ENCODE measurements around the gene POLD4. TPM values are rescaled to one million over a fixed set of nuclear protein-coding genes. Genes with fewer than 3 reads are reported as not detected.
A peak's percentile ranks its signal among the peaks of the same experiment; 100 is the strongest.

The POLD4 gene
- polyA plus RNA-seq, 1 donor, result 112 TPM

DNA sequence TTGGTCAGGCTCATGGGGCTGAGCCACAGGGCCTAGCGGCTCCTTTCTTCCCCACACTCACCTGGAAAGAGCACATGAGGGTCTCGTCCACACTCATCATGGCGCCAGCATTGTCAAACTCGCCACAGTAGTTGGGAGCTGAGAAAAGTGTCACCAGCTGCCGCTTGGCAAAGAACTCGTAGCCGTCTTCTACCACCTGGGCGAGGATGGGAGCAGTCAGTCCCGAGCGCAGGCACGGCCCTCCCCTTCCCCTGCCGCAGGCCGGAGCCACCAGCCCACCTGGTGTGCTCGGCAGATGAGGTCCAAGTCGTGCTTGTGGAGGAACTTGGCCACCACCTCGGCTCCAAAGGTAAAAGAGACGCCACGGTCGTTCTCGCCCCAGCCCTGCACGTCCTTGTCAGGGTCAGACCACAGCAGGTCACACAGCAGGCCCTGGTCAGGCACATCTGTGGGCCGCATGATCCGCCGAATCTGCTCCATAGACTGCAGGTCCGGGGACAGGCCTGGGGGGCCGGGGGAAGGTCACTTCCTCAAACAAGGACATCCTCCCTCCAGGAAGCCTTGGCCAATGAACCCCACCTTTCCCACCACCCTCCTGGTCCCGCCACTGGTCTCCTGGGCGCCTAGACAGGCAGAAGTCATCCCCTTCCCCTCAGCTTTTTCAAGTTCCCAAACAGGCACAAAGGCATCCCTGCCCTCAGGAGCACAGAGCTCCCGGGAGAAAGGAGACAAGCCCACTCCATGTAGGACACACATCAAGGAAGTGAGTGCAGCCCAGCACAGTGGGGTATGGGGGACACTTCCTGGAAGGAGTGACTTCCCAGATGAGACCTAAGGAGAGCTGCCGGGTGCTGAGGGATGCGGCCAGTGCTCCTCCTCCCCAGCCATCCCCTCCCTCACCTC is 45.6 kb upstream of the POLD4 start:
- WGBS (ENCODE audit: insufficient coverage, low lambda C conversion rate), result no CpG with 5 or more reads among the region's 31 CpGs
- Histone ChIP-seq H3K4me1 (ENCODE audit: control insufficient read depth, insufficient read depth, low read length) (peaks cover 24% of the 10 kb centered on the region), H3K36me3 (ENCODE audit: control insufficient read depth, insufficient read depth, low read length) (peaks cover 51% of the 10 kb centered on the region), H3K27ac (ENCODE audit: low read length) (no peak overlapping the region), H3K27me3 (ENCODE audit: control insufficient read depth, insufficient read depth, low read length) (no peaks in the 10 kb centered on the region), H3K4me3 (ENCODE audit: low read length) (no peak overlapping the region), H3K9me3 (ENCODE audit: control insufficient read depth, low read depth, low read length) (no peaks in the 10 kb centered on the region)
- DNase-seq, result no peak

DNA sequence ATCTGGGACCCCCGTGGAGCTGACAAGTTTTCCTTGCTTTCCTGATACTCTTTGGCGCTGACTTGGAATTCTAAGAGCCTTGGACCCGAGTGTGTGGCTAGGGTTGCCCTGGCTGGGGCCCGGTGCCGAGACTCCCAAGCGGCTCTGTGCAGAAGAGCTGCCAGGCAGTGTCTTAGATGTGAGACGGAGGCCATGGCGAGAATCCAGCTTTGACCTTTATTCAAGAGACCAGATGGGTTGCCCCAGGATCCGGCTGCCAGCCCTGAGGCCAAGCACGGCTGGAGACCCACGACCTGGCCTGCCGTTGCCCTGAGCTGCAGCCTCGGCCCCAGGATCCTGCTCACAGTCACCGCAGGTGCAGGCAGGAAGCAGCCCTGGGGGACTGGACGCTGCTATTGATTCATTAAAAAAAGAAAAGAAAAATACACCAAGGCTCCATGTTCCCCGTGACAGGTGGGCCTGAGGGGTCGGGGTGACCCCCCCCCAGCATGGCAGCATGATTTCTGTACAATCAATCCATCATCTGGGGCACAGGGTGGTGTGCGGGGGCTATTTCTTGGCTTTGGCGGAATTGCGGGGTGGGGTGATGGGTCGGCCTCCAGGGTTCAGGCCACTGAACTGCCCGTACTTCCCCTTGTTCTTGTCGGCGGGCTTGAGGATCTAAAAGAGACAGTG is 44.8 kb upstream of the POLD4 start:
- Histone ChIP-seq H3K4me3 (ENCODE audit: low read length) (no peak overlapping the region), H3K27me3 (ENCODE audit: control insufficient read depth, insufficient read depth, low read length) (no peaks in the 10 kb centered on the region), H3K36me3 (ENCODE audit: control insufficient read depth, insufficient read depth, low read length) (peaks cover 55% of the 10 kb centered on the region), H3K27ac (ENCODE audit: low read length) (no peak overlapping the region), H3K4me1 (ENCODE audit: control insufficient read depth, insufficient read depth, low read length) (peaks cover 20% of the 10 kb centered on the region), H3K9me3 (ENCODE audit: control insufficient read depth, low read depth, low read length) (no peaks in the 10 kb centered on the region)
- no CpG with 5 or more reads among the region's 24 CpGs for WGBS (ENCODE audit: insufficient coverage, low lambda C conversion rate)
- DNase-seq, result no peak

DNA sequence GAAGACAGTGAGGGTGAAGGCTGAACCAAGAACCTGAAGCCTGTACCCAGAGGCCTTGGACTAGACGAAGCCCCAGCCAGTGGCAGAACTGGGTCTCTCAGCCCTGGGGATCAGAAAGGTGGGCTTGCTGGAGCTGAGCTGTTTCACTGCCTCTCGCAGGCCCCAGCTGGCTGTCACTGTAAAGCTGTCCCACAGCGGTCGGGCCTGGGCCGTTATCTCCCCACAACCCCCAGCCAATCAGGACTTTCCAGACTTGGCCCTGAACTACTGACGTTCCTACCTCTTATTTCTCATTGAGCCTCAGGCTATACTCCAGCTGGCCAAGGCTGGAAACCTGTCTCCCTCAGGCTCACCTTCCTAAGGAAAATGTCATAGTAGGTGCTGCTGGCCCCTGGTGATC is 44.2 kb upstream of the POLD4 start:
- H3K36me3 ChIP-seq (ENCODE audit: control insufficient read depth, insufficient read depth, low read length), result peaks cover 55% of the 10 kb centered on the region
- peaks cover 19% of the 10 kb centered on the region for H3K4me1 ChIP-seq (ENCODE audit: control insufficient read depth, insufficient read depth, low read length)
- WGBS (ENCODE audit: insufficient coverage, low lambda C conversion rate), result no CpG with 5 or more reads among the region's 6 CpGs
- no peak overlapping the region for H3K27ac ChIP-seq (ENCODE audit: low read length)
- no peak overlapping the region for H3K4me3 ChIP-seq (ENCODE audit: low read length)
- no peaks in the 10 kb centered on the region for H3K27me3 ChIP-seq (ENCODE audit: control insufficient read depth, insufficient read depth, low read length)
- no peak for DNase-seq
- H3K9me3 ChIP-seq (ENCODE audit: control insufficient read depth, low read depth, low read length), result no peaks in the 10 kb centered on the region

DNA sequence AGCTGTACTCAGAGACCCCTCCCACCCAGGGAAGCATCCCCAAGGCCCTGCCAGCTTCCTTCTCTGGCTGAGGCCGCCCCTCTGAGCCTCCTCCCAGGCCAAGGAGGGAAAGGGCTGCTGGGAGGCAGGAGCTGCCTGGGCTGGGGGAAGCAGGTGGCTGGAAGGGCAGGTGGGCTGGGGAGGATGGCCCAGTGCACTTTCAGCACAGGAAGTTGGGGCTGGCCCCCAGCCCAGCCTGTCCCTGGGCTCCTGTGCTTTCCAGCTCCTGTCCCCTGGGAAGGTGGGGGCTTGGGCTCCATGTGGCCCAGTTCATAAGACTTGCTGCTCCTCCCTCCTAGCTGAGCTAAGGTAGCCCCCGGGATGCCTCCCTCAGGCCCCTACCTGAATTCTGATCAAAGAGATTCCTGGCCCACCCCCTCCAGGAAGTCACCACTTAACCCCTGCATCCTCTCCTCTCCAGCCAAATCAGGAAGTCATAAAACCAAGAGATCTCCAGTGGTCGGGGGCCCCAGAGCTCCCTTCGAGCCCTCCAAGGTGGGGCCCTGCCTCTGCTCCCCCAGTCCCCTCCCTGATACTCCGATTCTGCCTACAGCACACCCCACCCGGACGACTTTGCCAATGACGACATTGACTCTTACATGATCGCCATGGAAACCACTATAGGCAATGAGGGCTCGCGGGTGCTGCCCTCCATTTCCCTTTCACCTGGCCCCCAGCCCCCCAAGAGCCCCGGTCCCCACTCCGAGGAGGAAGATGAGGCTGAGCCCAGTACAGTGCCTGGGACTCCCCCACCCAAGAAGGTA is 43.4 kb upstream of the POLD4 start:
- H3K9me3 ChIP-seq (ENCODE audit: control insufficient read depth, low read depth, low read length), result peaks cover 2% of the 10 kb centered on the region
- no peak overlapping the region for H3K27ac ChIP-seq (ENCODE audit: low read length)
- peaks cover 55% of the 10 kb centered on the region for H3K36me3 ChIP-seq (ENCODE audit: control insufficient read depth, insufficient read depth, low read length)
- H3K4me3 ChIP-seq (ENCODE audit: low read length), result no peak overlapping the region
- H3K4me1 ChIP-seq (ENCODE audit: control insufficient read depth, insufficient read depth, low read length), result peaks cover 17% of the 10 kb centered on the region
- WGBS (ENCODE audit: insufficient coverage, low lambda C conversion rate), result no CpG with 5 or more reads among the region's 13 CpGs
- no peaks in the 10 kb centered on the region for H3K27me3 ChIP-seq (ENCODE audit: control insufficient read depth, insufficient read depth, low read length)
- DNase-seq, result no peak

DNA sequence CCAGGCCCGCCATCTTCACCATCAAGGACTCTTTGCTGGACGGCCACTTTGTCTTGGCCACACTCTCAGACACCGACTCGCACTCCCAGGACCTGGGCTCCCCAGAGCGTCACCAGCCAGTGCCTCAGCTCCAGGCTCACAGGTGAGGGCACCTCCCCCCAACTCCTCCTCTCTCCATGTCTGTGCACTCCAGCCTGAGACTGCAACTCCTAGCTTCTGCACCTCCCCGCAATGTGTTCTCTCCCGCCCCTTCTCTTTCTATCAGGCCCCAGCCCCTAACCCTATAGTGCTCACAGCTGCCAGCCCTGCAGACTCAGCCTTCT is 42.9 kb upstream of the POLD4 start:
- DNase-seq, result no peak
- Histone ChIP-seq H3K27me3 (ENCODE audit: control insufficient read depth, insufficient read depth, low read length) (no peaks in the 10 kb centered on the region), H3K36me3 (ENCODE audit: control insufficient read depth, insufficient read depth, low read length) (peaks cover 55% of the 10 kb centered on the region), H3K4me3 (ENCODE audit: low read length) (no peak overlapping the region), H3K27ac (ENCODE audit: low read length) (no peak overlapping the region), H3K4me1 (ENCODE audit: control insufficient read depth, insufficient read depth, low read length) (peaks cover 17% of the 10 kb centered on the region), H3K9me3 (ENCODE audit: control insufficient read depth, low read depth, low read length) (peaks cover 2% of the 10 kb centered on the region)
- no CpG with 5 or more reads among the region's 7 CpGs for WGBS (ENCODE audit: insufficient coverage, low lambda C conversion rate)

DNA sequence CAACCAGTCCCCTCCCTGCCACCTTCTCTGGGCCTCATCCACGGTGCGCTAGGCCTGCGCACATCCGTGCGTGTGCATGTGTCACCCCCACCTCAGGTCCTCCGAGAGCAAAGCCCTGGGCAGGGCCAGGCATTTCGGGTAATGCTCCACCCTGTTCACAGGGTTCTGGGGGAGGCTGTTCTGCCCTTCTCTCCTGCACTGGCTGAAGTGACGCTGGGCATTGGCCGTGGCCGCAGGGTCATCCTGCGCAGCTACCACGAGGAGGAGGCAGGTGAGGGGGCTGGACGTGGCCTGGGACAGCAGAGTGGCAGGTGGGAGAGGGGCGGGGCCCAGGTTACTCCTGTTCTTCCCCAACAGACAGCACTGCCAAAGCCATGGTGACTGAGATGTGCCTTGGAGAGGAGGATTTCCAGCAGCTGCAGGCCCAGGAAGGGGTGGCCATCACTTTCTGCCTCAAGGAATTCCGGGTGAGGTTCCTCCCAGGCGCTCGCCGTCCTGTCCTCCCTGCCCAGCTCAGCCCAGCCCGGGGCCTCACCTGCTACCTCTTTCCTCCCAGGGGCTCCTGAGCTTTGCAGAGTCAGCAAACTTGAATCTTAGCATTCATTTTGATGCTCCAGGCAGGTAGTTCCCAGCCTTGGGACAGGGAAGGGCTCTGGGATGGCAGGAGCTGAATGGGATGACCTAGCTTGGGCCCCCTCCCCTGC is 42.4 kb upstream of the POLD4 start:
- peaks cover 17% of the 10 kb centered on the region for H3K4me1 ChIP-seq (ENCODE audit: control insufficient read depth, insufficient read depth, low read length)
- H3K27ac ChIP-seq (ENCODE audit: low read length), result no peak overlapping the region
- H3K27me3 ChIP-seq (ENCODE audit: control insufficient read depth, insufficient read depth, low read length), result no peaks in the 10 kb centered on the region
- no CpG with 5 or more reads among the region's 19 CpGs for WGBS (ENCODE audit: insufficient coverage, low lambda C conversion rate)
- peaks cover 2% of the 10 kb centered on the region for H3K9me3 ChIP-seq (ENCODE audit: control insufficient read depth, low read depth, low read length)
- no peak overlapping the region for H3K4me3 ChIP-seq (ENCODE audit: low read length)
- peaks cover 55% of the 10 kb centered on the region for H3K36me3 ChIP-seq (ENCODE audit: control insufficient read depth, insufficient read depth, low read length)
- no peak for DNase-seq

DNA sequence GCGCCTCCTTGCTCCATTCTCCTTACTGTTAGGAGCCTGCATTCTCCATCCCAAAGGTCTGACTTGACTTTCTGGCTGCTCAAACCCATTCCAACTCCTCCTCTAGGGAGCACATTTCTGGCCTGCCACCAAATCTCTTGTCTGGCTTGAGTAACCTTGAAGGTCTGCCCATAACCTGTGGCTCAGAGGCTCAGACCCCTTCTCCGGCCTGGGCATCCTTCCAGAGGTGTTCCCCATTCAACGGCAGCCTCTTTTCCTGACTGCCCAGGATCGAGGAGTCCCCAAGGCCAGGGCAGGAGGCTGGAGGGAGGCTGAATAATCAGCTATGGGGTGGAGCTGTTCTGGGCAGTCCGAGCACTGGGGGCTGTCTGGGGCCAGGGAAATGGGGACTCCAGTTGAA is 40.6 kb upstream of the POLD4 start:
- H3K27ac ChIP-seq (ENCODE audit: low read length), result no peak overlapping the region
- no peak overlapping the region for H3K4me3 ChIP-seq (ENCODE audit: low read length)
- peaks cover 2% of the 10 kb centered on the region for H3K9me3 ChIP-seq (ENCODE audit: control insufficient read depth, low read depth, low read length)
- H3K27me3 ChIP-seq (ENCODE audit: control insufficient read depth, insufficient read depth, low read length), result no peaks in the 10 kb centered on the region
- H3K4me1 ChIP-seq (ENCODE audit: control insufficient read depth, insufficient read depth, low read length), result peaks cover 15% of the 10 kb centered on the region
- WGBS (ENCODE audit: insufficient coverage, low lambda C conversion rate), result no CpG with 5 or more reads among the region's 5 CpGs
- H3K36me3 ChIP-seq (ENCODE audit: control insufficient read depth, insufficient read depth, low read length), result peaks cover 47% of the 10 kb centered on the region
- DNase-seq, result no peak

DNA sequence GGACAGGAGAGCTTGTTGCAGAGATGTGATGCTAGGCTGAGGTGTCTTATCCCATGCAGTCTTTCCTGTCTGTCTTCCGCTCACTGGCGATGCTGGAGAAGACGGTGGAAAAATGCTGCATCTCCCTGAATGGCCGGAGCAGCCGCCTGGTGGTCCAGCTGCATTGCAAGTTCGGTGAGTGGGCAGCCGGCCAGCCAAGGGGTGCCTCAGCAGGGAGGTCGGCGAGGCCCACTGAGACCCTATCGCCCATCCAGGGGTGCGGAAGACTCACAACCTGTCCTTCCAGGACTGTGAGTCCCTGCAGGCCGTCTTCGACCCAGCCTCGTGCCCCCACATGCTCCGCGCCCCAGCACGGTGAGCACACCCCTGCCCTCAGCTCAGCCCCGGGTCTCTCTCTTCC is 40.1 kb upstream of the POLD4 start:
- DNase-seq, result no peak
- H3K4me3 ChIP-seq (ENCODE audit: low read length), result no peak overlapping the region
- WGBS (ENCODE audit: insufficient coverage, low lambda C conversion rate), result no CpG with 5 or more reads among the region's 18 CpGs
- H3K27me3 ChIP-seq (ENCODE audit: control insufficient read depth, insufficient read depth, low read length), result no peaks in the 10 kb centered on the region
- H3K9me3 ChIP-seq (ENCODE audit: control insufficient read depth, low read depth, low read length), result peaks cover 2% of the 10 kb centered on the region
- H3K4me1 ChIP-seq (ENCODE audit: control insufficient read depth, insufficient read depth, low read length), result peaks cover 15% of the 10 kb centered on the region
- peaks cover 41% of the 10 kb centered on the region for H3K36me3 ChIP-seq (ENCODE audit: control insufficient read depth, insufficient read depth, low read length)
- H3K27ac ChIP-seq (ENCODE audit: low read length), result no peak overlapping the region

DNA sequence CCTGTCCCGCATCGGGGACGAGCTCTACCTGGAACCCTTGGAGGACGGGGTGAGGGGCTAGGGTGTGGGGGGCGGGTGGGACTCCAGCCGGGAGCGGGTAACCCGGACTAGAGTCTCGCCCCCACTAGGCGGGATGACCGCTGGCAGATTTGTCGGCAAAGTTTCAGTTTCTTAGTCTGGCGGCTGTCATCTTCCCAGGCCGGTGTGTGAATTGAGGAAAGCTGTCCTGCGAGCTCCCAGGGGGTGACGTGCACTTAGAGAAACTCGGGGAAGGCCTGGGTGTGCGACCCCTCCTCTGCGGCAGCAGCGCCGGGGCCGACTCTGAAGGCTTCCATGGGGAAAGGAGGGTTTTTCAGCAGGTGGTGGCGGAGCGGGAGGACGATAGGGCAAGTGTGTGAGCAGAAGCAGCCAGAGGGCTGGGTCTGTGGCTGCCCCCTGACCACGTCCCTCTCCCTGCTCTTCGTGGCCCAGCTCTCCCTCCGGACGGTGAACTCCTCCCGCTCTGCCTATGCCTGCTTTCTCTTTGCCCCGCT is 38.9 kb upstream of the POLD4 start:
- Histone ChIP-seq H3K9me3 (ENCODE audit: control insufficient read depth, low read depth, low read length) (peaks cover 2% of the 10 kb centered on the region), H3K4me1 (ENCODE audit: control insufficient read depth, insufficient read depth, low read length) (peaks cover 15% of the 10 kb centered on the region), H3K4me3 (ENCODE audit: low read length) (peak overlapping the region; percentile 89), H3K36me3 (ENCODE audit: control insufficient read depth, insufficient read depth, low read length) (peaks cover 29% of the 10 kb centered on the region), H3K27me3 (ENCODE audit: control insufficient read depth, insufficient read depth, low read length) (no peaks in the 10 kb centered on the region), H3K27ac (ENCODE audit: low read length) (peak overlapping the region; percentile 49)
- WGBS (ENCODE audit: insufficient coverage, low lambda C conversion rate), result no CpG with 5 or more reads among the region's 31 CpGs
- DNase-seq, result no peak

All from large intestine (tissue), 3 donors.